CD4-positive, CD25-positive, alpha-beta regulatory T cell (primary cell): ENCODE measurements around the gene OGN. TPM values are rescaled to one million over a fixed set of nuclear protein-coding genes. Genes with fewer than 3 reads are reported as not detected.

Experiments
- ATAC-seq, 2 donors: fragments of 150-1000 bp; cut with Tn5 transposase; one replicate each; pipeline ENCODE4 v1.10.0; 2021; ENCODE audit warnings: low read depth in 2 of 2, moderate number of reproducible peaks in 2 of 2, moderate library complexity in 1 of 2
- DNase-seq, 3 donors: peaks; one replicate each; pipeline versions ENCODE4 v3.0.0 to v3.0.0-alpha.2; 2012 to 2022; ENCODE audit warnings: mixed read lengths in 1 of 3
- H3K27ac ChIP-seq: one replicate; pipeline ENCODE4 v1.7.0; 2013; ENCODE audit warnings: mild to moderate bottlenecking, low read length; ENCODE audit not compliant: insufficient read depth, poor library complexity, severe bottlenecking
- H3K27me3 ChIP-seq: one replicate; pipeline ENCODE4 v1.7.0; 2013; ENCODE audit warnings: low read length; ENCODE audit not compliant: control insufficient read depth, insufficient read depth
- H3K36me3 ChIP-seq: one replicate; pipeline ENCODE4 v1.7.0; 2013; ENCODE audit warnings: mild to moderate bottlenecking, low read length, moderate library complexity; ENCODE audit not compliant: control insufficient read depth, insufficient read depth
- H3K4me1 ChIP-seq: 2 replicates; pipeline ENCODE4 v1.7.0; 2013; ENCODE audit warnings: mild to moderate bottlenecking, low read length; ENCODE audit not compliant: insufficient read depth, control insufficient read depth, poor library complexity, severe bottlenecking
- H3K4me3 ChIP-seq: one replicate; pipeline ENCODE4 v1.7.0; 2013; ENCODE audit warnings: low read depth, mild to moderate bottlenecking, low read length, moderate library complexity
- H3K9me3 ChIP-seq, 2 experiments: 1 replicate in 1 of 2; 2 replicates in 1 of 2; pipeline ENCODE4 v1.7.0; 2013; ENCODE audit warnings: low read length in 2 of 2, mild to moderate bottlenecking in 1 of 2, moderate library complexity in 1 of 2; ENCODE audit not compliant: control insufficient read depth in 2 of 2
- H3K27ac Mint-ChIP-seq, 3 donors: one replicate each; pipeline ENCODE4 v1.8.0; 2020 to 2022; ENCODE audit warnings: mild to moderate bottlenecking in 3 of 3, mixed read lengths in 3 of 3, moderate library complexity in 2 of 3
- H3K27me3 Mint-ChIP-seq: one replicate; pipeline ENCODE4 v1.8.0; 2022; ENCODE audit warnings: mild to moderate bottlenecking, mixed read lengths
- H3K36me3 Mint-ChIP-seq: one replicate; pipeline ENCODE4 v1.8.0; 2020; ENCODE audit warnings: mixed read lengths
- H3K4me1 Mint-ChIP-seq, 4 donors: one replicate each; pipeline ENCODE4 v1.8.0; 2020 to 2022; ENCODE audit warnings: mixed read lengths in 4 of 4, mild to moderate bottlenecking in 1 of 4
- H3K4me3 Mint-ChIP-seq, 4 donors: one replicate each; pipeline ENCODE4 v1.8.0; 2020 to 2022; ENCODE audit warnings: mild to moderate bottlenecking in 4 of 4, mixed read lengths in 4 of 4, moderate library complexity in 3 of 4
- H3K9me3 Mint-ChIP-seq, 7 donors: one replicate each; pipeline ENCODE4 v1.8.0; 2020 to 2022; ENCODE audit warnings: mixed read lengths in 7 of 7, mild to moderate bottlenecking in 3 of 7, moderate library complexity in 2 of 7
- polyA plus RNA-seq, 4 donors: library from polyadenylated mRNA; unstranded; fragments of 300-500 nt; fragmentation: Illumina TruSeq; gene quantifications; one replicate each; pipeline ENCODE4 v1.2.3, GENCODE V29; 2021
- total RNA-seq: library from RNA; stranded (reverse); gene quantifications from one replicate; pipeline ENCODE4 v1.2.3, GENCODE V29; 2022

OGN gene, protein sequence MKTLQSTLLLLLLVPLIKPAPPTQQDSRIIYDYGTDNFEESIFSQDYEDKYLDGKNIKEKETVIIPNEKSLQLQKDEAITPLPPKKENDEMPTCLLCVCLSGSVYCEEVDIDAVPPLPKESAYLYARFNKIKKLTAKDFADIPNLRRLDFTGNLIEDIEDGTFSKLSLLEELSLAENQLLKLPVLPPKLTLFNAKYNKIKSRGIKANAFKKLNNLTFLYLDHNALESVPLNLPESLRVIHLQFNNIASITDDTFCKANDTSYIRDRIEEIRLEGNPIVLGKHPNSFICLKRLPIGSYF
- 0.86 TPM for total RNA-seq
- 1 to 10 TPM in 1 of 4 donors, under 1 TPM in 3; 0.30 to 1.3 (median 0.61) TPM for polyA plus RNA-seq

DNA sequence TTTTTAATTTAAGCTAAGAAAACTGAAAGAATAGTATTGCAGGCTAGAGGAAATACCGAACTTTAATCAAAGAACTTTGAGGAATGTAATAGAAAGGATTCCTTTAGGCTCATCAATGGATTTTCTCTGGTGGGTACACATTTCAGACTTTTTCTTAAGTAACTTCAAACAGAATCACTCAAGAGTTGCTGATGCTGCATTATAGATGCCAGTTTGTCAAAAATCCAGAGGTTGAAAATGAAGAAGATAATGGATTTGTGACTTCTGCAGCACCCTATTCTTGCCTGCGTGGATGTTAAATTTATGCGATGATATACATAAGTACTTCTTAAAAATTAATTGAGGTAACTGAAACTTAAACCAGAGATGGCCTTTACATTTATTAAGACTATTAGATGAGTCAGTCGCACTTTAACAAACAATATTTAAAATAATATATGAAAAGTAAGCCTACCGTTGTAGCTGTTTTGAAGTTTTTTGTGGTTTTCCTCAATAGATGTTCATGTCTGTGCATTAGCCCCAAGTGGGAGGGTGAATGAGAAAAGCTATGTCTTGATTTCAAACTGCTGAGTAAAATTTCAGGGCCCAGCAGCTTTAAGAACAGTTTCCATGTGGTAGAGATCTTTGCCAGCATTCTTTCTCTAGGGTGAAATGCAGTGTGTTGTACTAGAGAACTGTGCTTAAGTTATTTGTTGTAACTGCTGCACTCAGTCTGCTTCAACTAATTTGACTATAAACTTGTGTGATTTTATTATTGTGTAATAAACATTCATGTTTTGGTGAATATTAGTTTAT is at the start of gene OGN:
Gene OGN, minus strand, starts transcription at position 537 of the 795 bp plus-strand sequence. CDS start 1,171 bp downstream, outside the sequence.
- Mint-ChIP-seq H3K27ac (peak within 1 kb of the TSS in 2 of 3 donors; percentile 38 to 57), H3K4me1 (peaks cover 30 to 43% (median 37%) of the 10 kb centered on the region in 4 donors), H3K36me3 (no peaks in the 10 kb centered on the region), H3K27me3 (no peaks in the 10 kb centered on the region), H3K9me3 (no peaks in the 10 kb centered on the region), H3K4me3 (peak within 1 kb of the TSS; percentile 53 to 86 (median 70))
- DNase-seq = peak in 2 of 3 donors; percentile 3 to 21
- Histone ChIP-seq H3K27me3 (no peaks in the 10 kb centered on the region), H3K27ac (peak within 1 kb of the TSS; percentile 56), H3K36me3 (no peaks in the 10 kb centered on the region), H3K4me3 (peak within 1 kb of the TSS; percentile 78), H3K9me3 (no peaks in the 10 kb centered on the region), H3K4me1 (peaks cover 32% of the 10 kb centered on the region)
- no peak for ATAC-seq

- ATAC-seq (no peak), DNase-seq (no peak)
- no peaks in the 10 kb centered on the region for H3K36me3 Mint-ChIP-seq
- peaks cover 0 to 2% (median 0%) of the 10 kb centered on the region in 7 donors for H3K9me3 Mint-ChIP-seq
- no peak overlapping the region for H3K27ac Mint-ChIP-seq
- Histone ChIP-seq H3K4me1 (no peaks in the 10 kb centered on the region), H3K4me3 (no peak overlapping the region), H3K36me3 (no peaks in the 10 kb centered on the region), H3K27ac (no peak overlapping the region), H3K9me3 (no peaks in the 10 kb centered on the region), H3K27me3 (no peaks in the 10 kb centered on the region)
- no peak overlapping the region for H3K4me3 Mint-ChIP-seq
- peaks cover 0 to 5% (median 0%) of the 10 kb centered on the region in 4 donors for H3K4me1 Mint-ChIP-seq
- H3K27me3 Mint-ChIP-seq = no peaks in the 10 kb centered on the region
These were observed 42.2 kb upstream of the OGN start for GRCh38 chr9:92446536-92446935.

DNA sequence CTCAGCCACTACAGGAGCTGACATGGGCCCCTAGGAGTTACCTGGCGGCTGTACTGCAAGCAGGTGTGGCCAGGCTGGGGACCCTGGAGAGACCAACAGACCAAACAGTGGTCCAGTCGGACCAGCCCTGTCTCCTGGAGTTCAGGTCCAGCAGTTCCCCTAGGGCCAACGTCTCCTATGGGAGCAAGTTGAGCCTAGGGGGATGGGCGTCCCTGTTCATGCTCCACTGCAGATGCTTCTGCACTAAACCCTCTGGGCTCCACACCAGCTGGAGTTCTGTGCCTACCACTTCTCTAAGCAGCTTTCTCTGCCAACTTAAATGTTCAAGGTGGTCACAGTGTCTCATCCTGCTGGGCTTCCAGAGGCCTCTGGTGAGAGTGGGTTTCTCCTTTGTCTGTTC is 40.5 kb upstream of the OGN start:
- H3K9me3 ChIP-seq = no peaks in the 10 kb centered on the region
- no peak overlapping the region for H3K27ac ChIP-seq
- H3K4me3 Mint-ChIP-seq = no peak overlapping the region
- H3K27ac Mint-ChIP-seq = no peak overlapping the region
- no peaks in the 10 kb centered on the region for H3K27me3 ChIP-seq
- H3K36me3 ChIP-seq = no peaks in the 10 kb centered on the region
- no peaks in the 10 kb centered on the region for H3K4me1 ChIP-seq
- peaks cover 8 to 14% (median 12%) of the 10 kb centered on the region in 4 donors for H3K4me1 Mint-ChIP-seq
- no peak for DNase-seq
- no peaks in the 10 kb centered on the region for H3K9me3 Mint-ChIP-seq
- H3K27me3 Mint-ChIP-seq = no peaks in the 10 kb centered on the region
- no peak overlapping the region for H3K4me3 ChIP-seq
- no peaks in the 10 kb centered on the region for H3K36me3 Mint-ChIP-seq
- ATAC-seq = no peak

GRCh38 chr9:92440751-92441046 is 36.3 kb upstream of the OGN start:
- H3K27me3 Mint-ChIP-seq = no peaks in the 10 kb centered on the region
- H3K36me3 Mint-ChIP-seq = no peaks in the 10 kb centered on the region
- no peaks in the 10 kb centered on the region for H3K36me3 ChIP-seq
- DNase-seq (peak in 2 of 3 donors; percentile 40 to 57), ATAC-seq (peak in 1 of 2 donors; percentile 31)
- peak overlapping the region; percentile 66 for H3K27ac ChIP-seq
- H3K4me3 ChIP-seq = peak overlapping the region; percentile 74
- H3K9me3 Mint-ChIP-seq = no peaks in the 10 kb centered on the region
- no peaks in the 10 kb centered on the region for H3K9me3 ChIP-seq
- H3K27me3 ChIP-seq = no peaks in the 10 kb centered on the region
- peak overlapping the region; percentile 36 to 64 (median 52) for H3K4me3 Mint-ChIP-seq
- H3K4me1 Mint-ChIP-seq = peaks cover 9 to 16% (median 13%) of the 10 kb centered on the region in 4 donors
- H3K27ac Mint-ChIP-seq = peak overlapping the region; percentile 62 to 72 (median 64)
- H3K4me1 ChIP-seq = no peaks in the 10 kb centered on the region

- Histone ChIP-seq H3K36me3 (no peaks in the 10 kb centered on the region), H3K27me3 (no peaks in the 10 kb centered on the region), H3K4me1 (no peaks in the 10 kb centered on the region), H3K4me3 (peak overlapping the region; percentile 74), H3K27ac (peak overlapping the region; percentile 66), H3K9me3 (no peaks in the 10 kb centered on the region)
- peaks cover 9 to 19% (median 14%) of the 10 kb centered on the region in 4 donors for H3K4me1 Mint-ChIP-seq
- ATAC-seq (no peak), DNase-seq (no peak)
- H3K4me3 Mint-ChIP-seq = peak overlapping the region; percentile 36 to 64 (median 52)
- H3K9me3 Mint-ChIP-seq = no peaks in the 10 kb centered on the region
- peak overlapping the region; percentile 5 to 64 (median 62) for H3K27ac Mint-ChIP-seq
- H3K27me3 Mint-ChIP-seq = no peaks in the 10 kb centered on the region
- no peaks in the 10 kb centered on the region for H3K36me3 Mint-ChIP-seq
These were observed 35.8 kb upstream of the OGN start for GRCh38 chr9:92439921-92440750.

DNA sequence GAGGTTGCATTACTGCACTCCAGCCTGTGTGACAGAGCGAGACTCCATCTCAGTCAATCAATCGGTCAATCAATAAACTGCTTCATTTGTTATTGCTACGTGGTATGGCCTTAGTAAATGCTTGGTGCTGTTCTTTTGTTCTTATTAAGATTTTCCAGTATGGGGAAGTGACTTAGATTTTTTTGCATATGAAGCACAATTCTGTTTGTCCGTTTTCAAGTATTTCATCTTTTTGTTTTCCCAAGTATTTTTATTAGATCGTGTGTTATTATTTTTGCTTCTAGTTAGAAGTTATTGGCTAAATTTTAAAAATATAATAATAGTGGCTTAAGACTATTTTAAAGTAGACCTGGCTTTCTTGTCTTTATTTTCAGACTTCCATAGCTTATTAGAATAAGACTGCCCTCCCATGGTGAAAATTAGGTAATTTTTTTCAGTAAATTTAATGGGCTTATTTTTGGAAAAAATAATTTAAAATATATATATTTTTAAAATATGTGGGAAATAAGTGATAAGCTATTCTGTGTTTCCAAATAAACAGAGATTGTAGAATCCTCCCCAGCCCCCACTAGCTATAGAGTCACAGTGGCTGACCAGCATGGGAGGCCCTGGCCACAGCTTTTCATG is 34.6 kb upstream of the OGN start:
- peak in 2 of 3 donors; percentile 14 to 23 for DNase-seq
- no peaks in the 10 kb centered on the region for H3K27me3 Mint-ChIP-seq

DNA sequence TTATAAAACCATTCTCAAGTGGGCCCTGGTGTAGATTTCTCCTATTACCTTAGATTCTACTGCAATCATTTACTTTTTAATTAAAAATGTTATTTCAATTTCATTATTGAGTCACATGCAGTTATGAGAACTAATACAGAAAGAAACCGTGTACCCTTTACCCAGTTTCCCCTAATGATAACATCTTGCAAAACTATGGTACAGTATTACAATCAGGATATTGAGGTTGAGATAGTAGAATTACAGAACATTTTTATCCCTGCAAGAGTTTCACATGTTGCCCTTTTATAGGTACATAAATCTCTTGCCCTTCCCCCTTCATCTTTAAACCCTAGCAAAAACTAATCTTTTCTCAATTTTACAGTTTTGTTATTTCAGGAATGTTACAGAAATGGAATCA is 30.9 kb upstream of the OGN start:
- Histone ChIP-seq H3K27me3 (no peaks in the 10 kb centered on the region), H3K9me3 (no peaks in the 10 kb centered on the region), H3K27ac (no peak overlapping the region), H3K4me1 (no peaks in the 10 kb centered on the region), H3K36me3 (no peaks in the 10 kb centered on the region), H3K4me3 (no peak overlapping the region)
- Mint-ChIP-seq H3K4me3 (no peak overlapping the region), H3K27me3 (no peaks in the 10 kb centered on the region), H3K36me3 (no peaks in the 10 kb centered on the region), H3K4me1 (peaks cover under 1 to 9% (median 4%) of the 10 kb centered on the region in 4 donors), H3K27ac (no peak overlapping the region), H3K9me3 (peaks cover 0 to 1% (median 0%) of the 10 kb centered on the region in 7 donors)
- no peak for DNase-seq
- ATAC-seq = no peak

More for the DNA sequence above, 34.6 kb upstream of the OGN start:
- no peak overlapping the region for H3K4me3 ChIP-seq
- Mint-ChIP-seq H3K4me3 (peak overlapping the region in 1 of 4 donors; percentile 27), H3K36me3 (no peaks in the 10 kb centered on the region), H3K4me1 (peaks cover 9 to 19% (median 14%) of the 10 kb centered on the region in 4 donors), H3K9me3 (no peaks in the 10 kb centered on the region), H3K27ac (no peak overlapping the region)
- ATAC-seq = no peak
- no peaks in the 10 kb centered on the region for H3K36me3 ChIP-seq
- no peaks in the 10 kb centered on the region for H3K4me1 ChIP-seq
- no peaks in the 10 kb centered on the region for H3K27me3 ChIP-seq
- H3K9me3 ChIP-seq = no peaks in the 10 kb centered on the region
- H3K27ac ChIP-seq = no peak overlapping the region
